HCT116 (cell line): Measurements from ENCODE around the gene MINK1.

Source experiments
- SP1 ChIP-seq: IDR thresholded peaks from 2 replicates; pipeline ENCODE4 v1.6.1; 2012; ENCODE audit warnings: low read depth
- YY1 ChIP-seq: IDR thresholded peaks from 2 replicates; pipeline ENCODE4 v1.6.1; 2011; ENCODE audit warnings: low read length, low read depth, moderate library complexity, mild to moderate bottlenecking; ENCODE audit not compliant: insufficient replicate concordance; ENCODE audit errors: extremely low read depth
- TF ChIP-seq, protein P1 (sequence below), 3 experiments: fragments of 200-600 bp in 1 of 3; sonication (generic) in 1 of 3; IDR thresholded peaks in 2 of 3; conservative IDR thresholded peaks in 1 of 3; 2 replicates each; pipeline ENCODE4 v1.5.1; 2012 to 2017; ENCODE audit warnings: low read depth in 2 of 3, low read length in 2 of 3, antibody characterized with exemption in 1 of 3, borderline replicate concordance in 1 of 3, control low read depth in 1 of 3, mild to moderate bottlenecking in 1 of 3, mixed read lengths in 1 of 3, mixed run types in 1 of 3, moderate library complexity in 1 of 3; ENCODE audit not compliant: insufficient read depth in 1 of 3

GRCh38 chr17:4936436-4936835 lies 103.3 kb downstream of the MINK1 start:
- TF ChIP-seq SP1 (no peak), YY1 (no peak)
- TF ChIP-seq, protein P1, sequence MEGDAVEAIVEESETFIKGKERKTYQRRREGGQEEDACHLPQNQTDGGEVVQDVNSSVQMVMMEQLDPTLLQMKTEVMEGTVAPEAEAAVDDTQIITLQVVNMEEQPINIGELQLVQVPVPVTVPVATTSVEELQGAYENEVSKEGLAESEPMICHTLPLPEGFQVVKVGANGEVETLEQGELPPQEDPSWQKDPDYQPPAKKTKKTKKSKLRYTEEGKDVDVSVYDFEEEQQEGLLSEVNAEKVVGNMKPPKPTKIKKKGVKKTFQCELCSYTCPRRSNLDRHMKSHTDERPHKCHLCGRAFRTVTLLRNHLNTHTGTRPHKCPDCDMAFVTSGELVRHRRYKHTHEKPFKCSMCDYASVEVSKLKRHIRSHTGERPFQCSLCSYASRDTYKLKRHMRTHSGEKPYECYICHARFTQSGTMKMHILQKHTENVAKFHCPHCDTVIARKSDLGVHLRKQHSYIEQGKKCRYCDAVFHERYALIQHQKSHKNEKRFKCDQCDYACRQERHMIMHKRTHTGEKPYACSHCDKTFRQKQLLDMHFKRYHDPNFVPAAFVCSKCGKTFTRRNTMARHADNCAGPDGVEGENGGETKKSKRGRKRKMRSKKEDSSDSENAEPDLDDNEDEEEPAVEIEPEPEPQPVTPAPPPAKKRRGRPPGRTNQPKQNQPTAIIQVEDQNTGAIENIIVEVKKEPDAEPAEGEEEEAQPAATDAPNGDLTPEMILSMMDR (IDR thresholded peaks at IDR 0.05 in 2 of 3, conservative IDR thresholded peaks at IDR 0.05 in 1 of 3; ENCODE audit: borderline replicate concordance in 1 of 3, insufficient read depth in 1 of 3, low read depth in 2 of 3, low read length in 2 of 3): no peak
